Calu3 (cell line): Measurements from ENCODE around the gene WWOX. TPM values are rescaled to one million over a fixed set of nuclear protein-coding genes. Genes with fewer than 3 reads are reported as not detected.

ENCODE experiments used
- BruUV-seq: library from RNA; stranded (reverse); fragments of 400-500 nt; replicated peaks from 2 replicates; lab custom pipeline; 2021; lab: Mats Ljungman, UMichigan
- CTCF ChIA-PET: fragments of 300-600 bp; sonication (Branson Sonifier 250); formaldehyde crosslinking; loops from one replicate; lab custom pipeline; 2022; ENCODE audit warnings: antibody characterized with exemption; lab: Charles Lee
- DNase-seq: peaks from one replicate; pipeline ENCODE4 v3.0.0; 2022
- H3K27ac Mint-ChIP-seq: one replicate; pipeline ENCODE4 v1.8.0; 2022; ENCODE audit warnings: mixed read lengths; ENCODE audit not compliant: unreplicated experiment
- H3K27me3 Mint-ChIP-seq: one replicate; pipeline ENCODE4 v1.8.0; 2022; ENCODE audit warnings: mixed read lengths; ENCODE audit not compliant: unreplicated experiment
- H3K36me3 Mint-ChIP-seq: one replicate; pipeline ENCODE4 v1.8.0; 2022; ENCODE audit warnings: mild to moderate bottlenecking, moderate library complexity, mixed read lengths; ENCODE audit not compliant: insufficient read depth, unreplicated experiment
- H3K4me1 Mint-ChIP-seq: one replicate; pipeline ENCODE4 v1.8.0; 2022; ENCODE audit warnings: mild to moderate bottlenecking, low read depth, mixed read lengths; ENCODE audit not compliant: unreplicated experiment
- H3K4me3 Mint-ChIP-seq: one replicate; pipeline ENCODE4 v1.8.0; 2022; ENCODE audit warnings: mild to moderate bottlenecking, low read depth, moderate library complexity, mixed read lengths; ENCODE audit not compliant: unreplicated experiment
- H3K9me3 Mint-ChIP-seq: one replicate; pipeline ENCODE4 v1.8.0; 2022; ENCODE audit warnings: low read depth, mixed read lengths; ENCODE audit not compliant: unreplicated experiment
- CTCF ChIP-seq: fragments of 200-600 bp; IDR thresholded peaks from one replicate; pipeline ENCODE4 v1.8.0; 2022; ENCODE audit warnings: antibody characterized with exemption; ENCODE audit not compliant: unreplicated experiment
- intact Hi-C: fragments of 100-400 bp; cut with micrococcal nuclease; formaldehyde crosslinking; loops from one replicate; pipeline ENCODE4 v1.10.0; 2022; ENCODE audit not compliant: unreplicated experiment
- total RNA-seq: library from RNA; stranded (reverse); gene quantifications from 2 replicates; pipeline ENCODE4 v1.2.3, GENCODE V29; 2022

Gene WWOX
- total RNA-seq, 1 experiment from 2014 or later = 33.5 TPM

GRCh38 chr16:78500659-78501270 lies 401.3 kb downstream of the WWOX start:
- intact Hi-C loops = loop anchor here (5.0 to 10.0 kb wide), 3 partner anchors 376 to 1967 kb away; no protein-coding TSS in a partner anchor
- peaks cover 2% of the 10 kb centered on the region for H3K9me3 Mint-ChIP-seq
- no peak overlapping the region for H3K27ac Mint-ChIP-seq
- no peaks in the 10 kb centered on the region for H3K27me3 Mint-ChIP-seq
- CTCF ChIA-PET = interaction anchor here (0.6 kb wide), 1 partner anchor 259 kb away, joined by 3 read pairs; no protein-coding TSS in a partner anchor
- no peak for TF ChIP-seq CTCF
- no TSS peak for BruUV-seq
- no peak for DNase-seq
- H3K36me3 Mint-ChIP-seq = no peaks in the 10 kb centered on the region
- H3K4me1 Mint-ChIP-seq = peaks cover 10% of the 10 kb centered on the region
- no peak overlapping the region for H3K4me3 Mint-ChIP-seq

DNA sequence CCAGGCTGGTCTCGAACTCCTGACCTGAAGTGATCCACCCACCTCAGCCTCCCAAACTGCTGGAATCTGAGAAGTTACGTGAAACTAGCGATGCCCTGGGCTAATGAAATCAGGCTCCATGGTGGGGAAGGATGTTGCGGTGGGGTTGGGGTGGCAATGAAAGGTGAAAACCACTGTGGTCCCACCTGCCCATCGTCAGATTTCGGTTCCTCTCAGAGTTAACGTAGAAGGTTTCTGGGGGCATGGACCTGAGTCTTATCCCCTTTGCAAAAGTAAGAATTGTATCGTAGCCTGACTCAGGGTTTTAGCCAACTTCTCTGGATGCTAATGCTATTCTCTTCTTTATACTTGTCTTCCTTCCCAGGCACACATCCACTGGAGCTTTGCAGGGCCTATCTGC lies 402.3 kb downstream of the WWOX start:
- DNase-seq = no peak
- Mint-ChIP-seq H3K36me3 (no peaks in the 10 kb centered on the region), H3K4me3 (no peak overlapping the region), H3K27ac (no peak overlapping the region), H3K4me1 (peaks cover 10% of the 10 kb centered on the region), H3K9me3 (peaks cover 2% of the 10 kb centered on the region), H3K27me3 (no peaks in the 10 kb centered on the region)
- CTCF ChIA-PET = no interaction called here
- no TSS peak for BruUV-seq
- intact Hi-C loops = loop anchor here (2.0 to 10.0 kb wide), 4 partner anchors 377 to 1966 kb away; no protein-coding TSS in a partner anchor
- TF ChIP-seq CTCF = no peak

DNA sequence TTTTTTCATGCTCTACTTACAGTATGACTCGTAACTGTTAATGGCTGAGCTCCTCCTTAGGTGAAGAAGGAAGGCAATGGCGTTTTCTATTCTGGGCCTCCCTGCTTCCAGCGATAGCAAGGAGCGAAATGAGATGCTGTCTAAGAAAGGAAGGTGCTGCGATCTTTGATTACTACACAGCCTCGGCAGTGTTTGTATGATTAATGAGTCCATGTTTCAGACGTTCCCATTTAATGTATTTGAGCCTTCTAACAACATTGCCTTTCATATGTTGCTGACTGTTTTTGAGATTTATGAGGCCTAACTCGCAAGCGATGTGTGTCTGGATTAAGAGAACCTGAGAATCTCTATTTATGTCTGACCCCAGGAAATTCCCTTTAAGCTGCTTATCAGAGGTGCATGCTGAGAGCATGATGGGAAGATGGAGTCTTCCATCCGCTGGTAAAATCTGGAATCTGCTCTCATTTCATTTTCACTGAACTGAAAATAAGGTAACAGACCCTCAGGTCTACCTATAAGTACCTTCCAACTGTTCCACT lies 403.4 kb downstream of the WWOX start:
- H3K4me1 Mint-ChIP-seq = peaks cover 10% of the 10 kb centered on the region
- H3K27me3 Mint-ChIP-seq = no peaks in the 10 kb centered on the region
- intact Hi-C loops = loop anchor here (2.0 to 10.0 kb wide), 4 partner anchors 378 to 1964 kb away; no protein-coding TSS in a partner anchor
- BruUV-seq = no TSS peak
- no peak overlapping the region for H3K27ac Mint-ChIP-seq
- no peaks in the 10 kb centered on the region for H3K36me3 Mint-ChIP-seq
- no peak overlapping the region for H3K4me3 Mint-ChIP-seq
- no peak for DNase-seq
- CTCF ChIA-PET = no interaction called here
- TF ChIP-seq CTCF = no peak
- H3K9me3 Mint-ChIP-seq = peaks cover 2% of the 10 kb centered on the region

DNA sequence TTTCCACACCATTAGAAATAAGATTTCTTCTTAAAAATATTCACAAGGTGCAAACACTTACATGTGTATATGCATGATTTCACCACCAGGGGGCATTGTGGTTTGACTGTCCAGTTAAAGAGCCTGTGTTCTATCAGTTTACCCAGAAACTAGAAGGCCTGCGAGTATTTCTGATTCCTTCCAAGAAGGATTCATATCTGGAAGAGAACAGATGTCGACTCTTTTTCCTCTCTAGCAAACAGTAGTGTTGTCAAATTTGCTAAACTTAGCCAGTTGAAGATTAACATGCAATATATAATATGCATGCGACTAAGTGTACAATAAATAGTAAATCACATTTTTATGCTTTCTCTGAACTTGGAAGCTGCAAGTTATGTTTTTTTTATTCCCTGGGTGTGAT lies 404.1 kb downstream of the WWOX start:
- CTCF ChIA-PET = no interaction called here
- TF ChIP-seq CTCF = peak; percentile 68
- Mint-ChIP-seq H3K27ac (no peak overlapping the region), H3K4me3 (no peak overlapping the region), H3K4me1 (peaks cover 6% of the 10 kb centered on the region), H3K9me3 (peaks cover 2% of the 10 kb centered on the region), H3K27me3 (no peaks in the 10 kb centered on the region), H3K36me3 (no peaks in the 10 kb centered on the region)
- intact Hi-C loops = loop anchor here (2.0 to 10.0 kb wide), 4 partner anchors 379 to 1964 kb away; no protein-coding TSS in a partner anchor
- DNase-seq = peak; percentile 53
- no TSS peak for BruUV-seq
